Fibroblast of skin of left biceps (primary cell): ENCODE measurements around the gene GPR139.

Experiments
- DNase-seq, 2 experiments: peaks; one replicate each; pipeline ENCODE4 v3.0.0-alpha.2; 2013; ENCODE audit warnings: low read depth in 2 of 2

GPR139 gene

GRCh38 chr16:20073203-20074098, at the start of gene GPR139:
Gene GPR139 (minus strand): TSS chr16:20073890. CDS start chr16:20073616, 274 bp downstream.
- DNase-seq: no peak

DNA sequence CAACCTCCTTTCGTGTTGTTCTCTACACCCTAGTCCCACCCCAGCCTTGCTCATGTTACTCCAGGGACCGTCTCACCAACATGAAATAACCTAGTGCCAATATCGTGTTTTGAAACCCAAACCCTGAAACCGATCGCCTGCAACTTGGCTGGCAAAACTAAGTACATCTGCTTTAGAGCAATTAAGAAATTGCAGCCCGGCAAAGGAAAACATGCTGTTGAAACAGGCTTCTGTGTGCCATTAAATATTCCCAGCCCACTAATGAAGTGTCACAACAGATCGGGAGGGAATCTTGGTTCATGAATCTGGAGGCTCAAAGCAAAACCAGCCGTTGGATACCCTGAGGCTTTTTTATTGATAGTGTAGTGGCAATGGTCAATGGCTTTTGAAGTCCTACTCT, 48.3 kb upstream of the GPR139 start:
- DNase-seq: no peak

DNA sequence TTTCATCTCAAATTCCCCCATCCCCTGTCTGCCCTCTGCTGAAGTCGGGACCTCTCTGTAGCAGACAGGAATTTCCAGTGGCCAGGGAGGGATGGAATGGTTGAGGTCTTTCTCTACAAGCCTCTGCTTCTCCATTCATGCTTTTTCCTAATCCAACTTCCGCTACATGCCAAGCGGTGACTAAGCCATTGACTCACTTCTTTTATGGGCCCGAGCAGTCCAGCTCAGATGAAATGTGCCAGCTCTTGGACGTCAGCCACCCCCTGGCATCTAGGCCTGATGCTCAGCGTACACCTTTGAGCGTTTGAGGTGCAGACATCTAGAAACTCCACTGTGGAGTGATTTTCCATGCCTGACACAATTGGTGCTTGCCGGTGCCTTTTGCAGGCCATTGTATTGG, 40.7 kb upstream of the GPR139 start:
- no peak for DNase-seq

DNA sequence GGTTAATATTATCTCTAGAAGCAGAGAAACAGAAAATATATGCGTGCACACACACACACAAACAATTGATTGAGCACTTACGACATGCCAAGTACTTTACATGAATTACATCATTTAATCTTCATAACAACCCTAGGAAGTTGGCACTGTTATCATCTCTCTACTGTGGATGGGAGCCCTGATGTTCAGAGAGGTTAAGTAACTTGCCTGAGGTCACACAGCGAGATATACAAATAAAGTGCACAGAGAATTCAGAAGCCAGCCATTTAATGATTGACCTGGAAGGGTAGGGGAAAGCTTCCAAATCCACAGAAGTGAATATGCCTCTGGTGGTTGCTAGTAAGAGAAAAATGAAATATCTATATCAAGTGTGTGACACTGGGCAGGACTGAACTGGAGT, 37.5 kb upstream of the GPR139 start:
- no peak for DNase-seq

- no peak for DNase-seq
Measured at GRCh38 chr16:20107083-20107482, 33.4 kb upstream of the GPR139 start.

GRCh38 chr16:20104563-20105183, 31.0 kb upstream of the GPR139 start:
- no peak for DNase-seq

DNA sequence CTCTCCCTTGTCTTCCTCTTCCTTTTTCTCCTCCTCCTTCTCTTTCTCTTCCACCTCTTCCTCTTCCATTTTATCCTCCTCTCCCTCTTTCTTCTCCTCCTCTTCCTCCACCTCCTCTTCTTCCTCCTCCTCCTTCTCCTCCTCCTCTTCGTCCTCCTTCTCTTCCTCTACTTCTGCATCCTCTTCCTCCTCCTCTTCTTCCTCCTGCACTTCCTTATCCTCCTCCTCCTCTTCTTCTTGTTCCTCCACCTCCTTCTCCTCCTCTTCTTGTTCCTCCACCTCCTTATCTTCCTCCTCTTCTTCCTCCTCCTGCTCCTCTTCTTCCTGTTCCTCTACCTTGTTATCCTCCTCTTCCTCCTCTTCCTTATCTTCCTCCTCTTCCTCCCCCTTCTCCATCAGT, 28.8 kb upstream of the GPR139 start:
- DNase-seq: no peak

DNA sequence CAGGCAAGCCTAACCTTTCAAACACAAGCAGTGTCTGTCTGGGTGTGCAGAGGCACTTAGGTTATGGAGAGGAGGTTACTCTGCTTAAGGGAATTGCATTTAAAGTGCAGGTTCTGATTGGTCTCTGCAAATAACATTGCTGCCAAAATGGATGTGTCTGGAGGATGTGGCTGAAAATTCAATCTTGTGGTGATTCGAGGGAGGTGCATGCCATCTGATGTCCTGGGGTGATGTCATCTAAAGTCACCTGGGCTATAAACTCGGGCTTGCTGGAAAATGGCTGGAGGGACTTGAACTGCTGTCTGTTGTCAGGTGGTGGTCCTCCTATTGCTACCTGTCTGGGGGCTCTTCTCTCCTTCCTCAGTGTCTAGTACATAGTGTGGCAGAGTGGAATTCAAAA, 28.3 kb upstream of the GPR139 start:
- no peak for DNase-seq

DNA sequence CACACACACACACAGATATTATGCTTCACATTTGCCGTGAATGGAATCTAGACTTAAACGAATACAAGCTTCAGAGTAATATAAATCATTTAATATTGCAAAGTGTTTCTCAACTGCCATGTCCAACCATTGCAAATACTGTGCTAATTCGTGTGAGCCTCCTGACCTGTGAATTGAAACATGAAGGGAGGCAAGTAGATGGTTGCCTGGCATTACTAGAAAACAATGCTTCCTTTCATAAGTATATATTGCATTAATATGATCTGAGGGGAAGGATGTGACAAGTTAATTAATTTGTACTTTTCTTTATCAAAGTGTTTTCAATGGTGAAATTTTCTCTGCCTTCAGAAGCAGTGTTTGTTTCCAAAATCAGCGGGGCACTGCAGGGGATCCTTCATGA, 25.7 kb upstream of the GPR139 start:
- no peak for DNase-seq

- DNase-seq: no peak
Measured at GRCh38 chr16:20094157-20094556, 20.5 kb upstream of the GPR139 start.

GRCh38 chr16:20089246-20089965, 15.7 kb upstream of the GPR139 start:
- DNase-seq: no peak

- no peak for DNase-seq
Measured at GRCh38 chr16:20084624-20085226, 11.0 kb upstream of the GPR139 start.

- no peak for DNase-seq
Measured at GRCh38 chr16:20079106-20079505, 5.4 kb upstream of the GPR139 start.

DNA sequence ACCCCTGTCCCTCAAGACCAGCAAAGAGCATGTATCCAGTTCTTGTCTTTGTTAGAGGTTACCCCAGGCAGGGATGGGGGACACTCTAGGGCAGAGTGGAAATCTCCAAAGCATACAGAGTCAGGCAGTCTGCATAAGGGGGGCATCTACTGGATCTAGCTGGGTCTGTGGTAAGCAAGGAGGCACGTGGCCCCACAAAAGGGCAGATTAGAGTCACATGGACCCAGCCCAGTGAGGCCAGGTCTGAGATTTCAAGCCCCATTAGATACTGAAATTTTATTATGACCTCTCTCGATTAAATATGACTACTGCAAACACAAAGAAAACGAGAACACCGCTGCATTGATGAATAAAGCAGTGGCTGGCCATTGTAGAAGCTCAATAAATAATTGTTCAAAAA, 1.6 kb upstream of the GPR139 start:
- no peak for DNase-seq

GRCh38 chr16:20074099-20074991, 655 bp upstream of the GPR139 start:
- DNase-seq: no peak

- no peak for DNase-seq
Measured at GRCh38 chr16:20072874-20073202, 852 bp downstream of the GPR139 start.

GRCh38 chr16:20072146-20072873, 1.4 kb downstream of the GPR139 start:
- DNase-seq: no peak

DNA sequence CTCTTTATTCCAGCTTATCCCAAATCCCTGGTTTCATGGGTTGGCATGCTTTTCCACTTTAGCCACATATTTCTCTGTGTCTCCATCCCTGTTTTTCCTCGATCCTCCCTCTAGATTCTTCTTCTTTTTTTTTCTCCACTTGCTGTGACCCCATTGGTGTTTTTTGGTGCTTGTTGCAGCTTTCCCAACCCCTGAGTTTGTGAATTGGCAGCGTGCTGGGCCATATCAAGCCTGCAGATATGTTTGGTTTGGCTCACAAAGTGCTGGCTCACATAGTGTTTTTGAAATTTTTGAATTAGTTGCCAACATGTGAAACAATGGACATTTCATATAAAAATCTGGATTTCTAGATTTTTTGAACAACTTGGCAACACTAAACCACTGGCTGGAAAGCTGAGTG, 8.8 kb downstream of the GPR139 start:
- no peak for DNase-seq

- no peak for DNase-seq
Measured at GRCh38 chr16:20064520-20064919, 9.2 kb downstream of the GPR139 start.

DNA sequence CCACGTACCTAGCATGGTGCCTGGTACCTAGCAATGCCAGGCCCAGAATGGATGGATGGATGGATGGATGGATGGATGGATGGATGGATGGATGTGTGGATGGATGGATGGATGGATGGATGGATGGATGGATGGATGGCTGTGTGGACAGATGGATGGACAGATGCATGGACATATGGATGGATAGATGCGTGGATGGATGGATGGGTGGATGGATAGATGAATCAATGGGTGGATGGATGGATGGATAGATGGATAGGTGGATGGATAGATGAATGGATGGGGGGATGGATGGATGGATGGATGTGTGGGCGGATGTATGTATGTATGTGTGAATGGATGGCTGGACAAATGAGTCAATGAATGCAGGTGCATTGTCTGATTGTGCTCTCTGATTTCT, 12.6 kb downstream of the GPR139 start:
- DNase-seq: no peak

DNA sequence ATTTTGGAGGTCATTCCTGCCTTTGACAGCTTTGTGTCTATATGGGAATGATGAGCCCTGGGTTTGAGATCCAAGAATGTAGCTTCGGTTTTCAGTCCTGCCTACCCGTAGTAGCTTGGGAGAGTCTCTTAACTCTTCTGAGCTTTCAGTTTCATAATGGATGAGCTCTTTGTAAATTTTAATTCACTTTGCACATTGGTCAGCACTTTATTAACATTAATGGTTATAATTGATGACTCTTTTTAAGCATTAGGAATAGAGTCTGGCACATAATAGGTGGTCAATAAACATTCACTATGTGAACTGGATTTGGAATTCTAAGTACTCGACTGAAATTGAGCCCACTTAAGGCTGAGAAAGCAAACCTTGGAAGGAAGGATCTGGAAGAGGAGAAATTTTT, 17.3 kb downstream of the GPR139 start:
- no peak for DNase-seq
